Left cardiac atrium (tissue), 4 donors: ENCODE results near the gene AVP. TPM values are rescaled to one million over a fixed set of nuclear protein-coding genes. Genes with fewer than 3 reads are reported as not detected.

Experiments
- ATAC-seq, 2 donors: fragments of 200-7000 bp; cut with Tn5 transposase; one replicate each; pipeline ENCODE4 v1.9.1; 2020; ENCODE audit warnings: mild to moderate bottlenecking in 2 of 2, moderate library complexity in 2 of 2
- DNase-seq: peaks from one replicate; pipeline ENCODE4 v3.0.0-alpha.2; 2020
- intact Hi-C, 2 donors: fragments of 100-400 bp; cut with DNase I; formaldehyde crosslinking; loops; one replicate each; pipeline versions ENCODE4 v1.14.1 to v1.15.1; 2022 to 2023
- total RNA-seq, 2 donors: library from RNA; stranded (reverse); fragmentation: NEBNext Ultra II Directional; extraction: Animal tissue kit (Norgen Biotek cat#: 25700); gene quantifications; one replicate each; pipeline ENCODE4 v1.2.1, GENCODE V29; 2021
- donor health status: DM: no; HTN: yes; CAD: no.
- donor health status: DM: no; HTN: yes; CAD: no; lungs with severe emphysema.
- donor health status: DM: yes; HTN: yes; CAD: no.
- donor health status: Dilated cardiomyopathy.

AVP gene
- total RNA-seq, 2 donors from 2014 or later, result not detected

GRCh38 chr20:3111995-3112394 lies 27.5 kb upstream of the AVP start:
- intact Hi-C loops, result no loop called here
- no peak for DNase-seq
- no peak for ATAC-seq

- intact Hi-C loops, result no loop called here
- no peak for ATAC-seq
Observed at GRCh38 chr20:3111507-3111906, 27.0 kb upstream of the AVP start.

DNA sequence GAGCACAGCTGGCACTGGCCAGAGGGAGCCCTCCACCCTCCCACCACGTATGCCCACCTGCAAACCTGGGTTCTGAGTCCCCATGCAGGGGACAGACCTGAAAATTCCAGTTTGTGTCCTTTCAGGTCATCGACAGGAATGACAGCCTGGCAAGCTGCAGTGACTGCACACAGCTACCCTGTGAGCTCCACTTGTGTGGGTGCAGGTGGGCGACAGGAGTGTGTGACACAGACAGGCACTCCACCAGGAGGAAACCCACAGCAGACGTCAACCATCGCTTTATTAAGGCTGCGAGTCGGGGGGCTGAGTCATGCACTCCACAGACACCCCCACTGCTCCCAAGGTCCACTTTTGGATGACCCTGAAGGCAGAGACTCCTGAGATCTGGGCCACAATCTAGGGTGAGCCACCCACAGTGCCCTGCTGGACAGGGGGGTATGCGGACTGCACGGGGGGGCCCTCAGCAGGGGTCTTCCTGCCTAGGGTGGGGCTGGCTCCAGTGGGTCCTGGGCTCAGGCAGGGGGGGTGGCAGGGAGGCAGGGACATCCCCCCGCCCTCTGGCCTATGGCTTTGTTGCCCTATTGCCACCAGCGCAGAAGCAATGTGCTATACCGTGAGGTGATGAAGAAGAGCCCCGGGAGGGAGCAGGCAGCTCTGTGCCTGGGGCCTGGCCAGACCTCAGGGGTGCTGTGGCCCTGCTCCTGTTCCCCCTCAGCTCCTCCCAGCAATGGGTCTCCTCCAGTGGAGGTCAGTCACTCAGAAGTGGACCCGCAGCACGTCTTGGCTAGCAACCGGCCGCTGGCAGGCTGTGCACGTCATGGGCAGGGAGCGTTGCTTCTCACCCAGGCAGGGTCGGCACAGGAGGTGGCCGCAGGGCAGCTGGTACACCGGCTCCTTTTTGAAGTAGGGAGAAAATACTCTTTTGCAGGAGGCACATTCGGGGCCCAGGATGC lies 25.1 kb upstream of the AVP start:
- ATAC-seq (no peak), DNase-seq (no peak)
- intact Hi-C loops, result no loop called here

More at GRCh38 chr20:3111507-3111906, 27.0 kb upstream of the AVP start:
- DNase-seq, result no peak

DNA sequence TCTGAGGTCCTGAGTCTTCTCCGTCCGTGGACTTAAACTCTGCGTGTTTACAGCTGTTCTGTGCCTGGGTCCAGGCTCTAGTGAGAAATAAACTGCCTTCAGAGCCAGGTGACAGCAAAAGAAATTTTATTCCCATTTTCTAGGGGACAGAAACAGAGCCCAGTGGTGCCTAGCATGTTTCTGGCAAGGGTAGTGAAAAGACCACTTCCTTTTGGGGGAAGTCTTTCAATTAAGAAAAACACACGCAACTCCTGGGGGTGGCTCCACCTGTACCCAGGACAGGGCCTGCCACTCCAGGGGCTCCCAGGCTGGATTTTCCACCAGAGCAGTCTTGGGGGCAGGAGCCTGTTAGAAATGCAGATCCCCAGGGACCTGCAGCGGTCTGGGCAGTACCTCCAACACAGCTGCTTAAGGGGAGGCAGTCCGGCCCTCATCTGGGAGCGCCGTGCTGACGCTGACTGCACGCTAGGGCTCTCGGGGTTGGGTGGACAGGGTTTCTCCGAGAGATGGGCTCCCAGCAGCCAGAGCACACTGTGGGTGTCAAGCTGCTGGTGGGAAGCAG lies 23.0 kb upstream of the AVP start:
- DNase-seq (no peak), ATAC-seq (no peak)
- intact Hi-C loops, result no loop called here

GRCh38 chr20:3106658-3107463 lies 22.3 kb upstream of the AVP start:
- intact Hi-C loops, result no loop called here
- peak in 1 of 2 donors; percentile 28 for ATAC-seq
- no peak for DNase-seq

- DNase-seq (no peak), ATAC-seq (no peak)
- intact Hi-C loops, result no loop called here
Observed at GRCh38 chr20:3106185-3106584, 21.7 kb upstream of the AVP start.

DNA sequence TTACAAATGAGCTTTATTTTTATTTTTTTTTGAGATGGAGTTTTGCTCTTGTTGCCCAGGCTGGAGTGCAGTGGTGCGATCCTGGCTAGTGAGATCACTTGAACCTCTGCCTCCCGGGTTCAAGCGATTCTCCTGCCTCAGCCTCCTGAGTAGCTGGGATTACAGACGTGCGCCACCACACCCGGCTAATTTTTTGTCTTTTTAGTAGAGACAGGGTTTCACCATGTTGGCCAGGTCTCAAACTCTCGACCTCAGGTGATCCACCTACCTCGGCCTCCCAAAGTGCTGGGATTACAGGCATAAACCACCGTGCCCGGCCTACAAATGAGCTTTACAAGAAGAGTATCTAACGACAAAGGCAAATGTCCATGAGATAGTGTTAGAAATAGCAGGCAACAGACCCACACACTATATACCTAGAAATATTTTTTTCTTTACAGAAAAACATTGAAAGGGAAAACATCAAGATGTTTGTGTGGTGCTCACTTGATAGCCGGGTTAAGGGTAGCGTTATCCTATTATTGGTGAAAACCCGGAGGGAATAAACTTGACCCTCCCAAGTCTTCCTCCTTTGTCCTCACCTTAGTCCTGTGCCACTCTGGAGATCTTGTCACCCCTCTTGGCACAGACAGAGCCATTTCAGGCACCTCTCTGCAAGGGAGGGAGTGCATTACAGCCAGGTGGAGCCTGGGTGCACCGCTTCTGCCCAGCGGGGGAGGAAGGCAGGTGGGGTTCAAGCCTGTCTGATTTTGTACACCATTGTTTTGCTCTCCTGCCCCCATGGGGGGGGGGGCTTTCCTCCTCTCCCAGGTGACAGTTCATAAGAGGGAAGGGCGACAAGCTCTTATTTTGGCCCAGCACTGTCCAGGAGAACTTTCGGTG lies 21.0 kb upstream of the AVP start:
- ATAC-seq (no peak), DNase-seq (no peak)
- intact Hi-C loops, result no loop called here

DNA sequence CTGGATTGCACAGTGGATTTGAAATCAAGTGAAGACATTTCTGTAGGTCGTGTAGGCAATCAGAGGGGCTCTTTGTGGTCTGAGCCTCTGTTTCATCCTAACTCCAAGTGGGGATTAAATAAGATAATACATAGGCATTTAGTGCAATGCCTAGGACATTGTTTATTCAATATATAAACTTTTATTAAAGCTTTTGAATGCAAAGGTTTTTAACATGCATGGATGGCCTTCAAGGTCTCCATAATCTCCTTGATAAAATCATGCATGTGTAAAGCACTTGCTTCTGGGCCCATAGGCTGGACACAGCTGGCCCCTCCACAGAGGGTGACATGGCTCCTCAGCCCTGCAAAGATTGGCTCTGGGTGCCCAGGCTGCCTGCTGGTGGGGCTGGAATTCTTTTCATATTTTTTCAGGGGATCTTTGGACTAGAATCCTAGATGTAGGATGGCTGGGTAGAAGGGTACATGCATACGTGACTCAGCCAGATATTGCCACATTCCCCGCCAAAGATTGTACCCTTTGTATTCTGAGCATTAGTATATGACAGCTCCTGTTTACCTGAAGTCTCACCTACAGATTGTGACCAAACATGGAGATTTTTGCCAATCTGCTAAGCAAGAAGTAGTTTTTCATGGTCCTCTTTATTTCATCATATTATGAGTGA lies 19.0 kb upstream of the AVP start:
- ATAC-seq, result no peak
- intact Hi-C loops, result no loop called here
- DNase-seq, result no peak

GRCh38 chr20:3102575-3103368 lies 18.2 kb upstream of the AVP start:
- DNase-seq, result no peak
- intact Hi-C loops, result no loop called here
- no peak for ATAC-seq

- intact Hi-C loops, result no loop called here
- DNase-seq (no peak), ATAC-seq (no peak)
Observed at GRCh38 chr20:3101737-3102574, 17.4 kb upstream of the AVP start.

- no peak for ATAC-seq
- intact Hi-C loops, result no loop called here
- no peak for DNase-seq
Observed at GRCh38 chr20:3101251-3101650, 16.7 kb upstream of the AVP start.

DNA sequence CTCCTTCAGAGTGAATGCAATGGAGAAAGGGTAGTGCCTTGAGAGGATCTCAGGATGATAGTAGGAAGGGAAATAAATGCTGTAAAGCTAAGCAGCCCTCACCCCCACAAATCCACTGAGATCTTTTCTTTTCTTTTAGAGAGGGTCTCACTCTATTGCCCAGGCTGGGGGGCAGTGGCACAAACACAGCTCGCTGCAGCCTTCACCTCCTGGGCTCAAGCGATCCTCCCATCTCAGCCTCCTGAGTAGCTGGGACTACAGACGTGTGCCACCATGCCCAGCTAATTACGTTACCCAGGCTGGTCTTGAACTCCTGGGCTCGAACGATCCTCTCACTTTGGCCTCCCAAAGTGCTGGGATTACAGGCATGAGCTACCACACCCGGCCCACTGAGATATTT lies 16.0 kb upstream of the AVP start:
- DNase-seq, result no peak
- intact Hi-C loops, result no loop called here
- ATAC-seq, result no peak

DNA sequence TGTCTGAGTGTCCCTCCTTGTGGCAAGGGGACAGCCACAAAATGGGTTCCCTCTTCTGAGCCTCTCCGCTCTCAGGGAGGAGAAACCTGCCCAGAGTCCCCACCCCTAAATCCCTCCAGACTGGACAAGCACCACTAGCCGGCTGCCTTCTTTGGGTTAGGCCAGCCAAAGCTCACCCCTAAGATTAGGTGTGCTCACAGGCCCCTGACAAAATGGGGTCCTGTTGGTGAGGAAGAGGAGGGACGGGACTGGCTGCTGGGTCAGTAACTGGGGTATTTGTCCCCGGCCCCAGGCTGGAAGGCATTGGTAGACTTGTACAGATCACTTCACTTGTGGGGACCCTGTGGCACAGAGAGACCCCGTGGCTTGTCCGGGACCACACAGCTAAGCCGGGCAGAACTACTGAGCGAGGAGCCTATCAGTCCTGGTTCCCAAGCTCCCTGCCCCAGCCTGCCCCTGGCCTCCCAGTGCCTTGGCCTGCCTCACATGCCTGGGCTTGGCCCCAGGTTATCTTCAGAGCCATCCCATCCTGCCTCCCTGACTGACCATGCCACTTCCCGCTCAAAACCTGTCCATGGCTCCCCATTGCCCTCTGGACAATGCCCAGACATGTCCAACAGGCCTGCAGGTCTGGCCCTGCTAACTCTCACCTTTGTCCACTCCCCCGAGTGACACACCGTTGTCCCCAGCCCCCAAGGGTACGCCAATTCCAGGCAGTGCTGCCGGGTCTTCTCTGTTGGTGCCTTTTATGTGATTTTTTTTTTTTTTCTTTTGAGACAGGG lies 10.5 kb upstream of the AVP start:
- intact Hi-C loops, result no loop called here
- DNase-seq (no peak), ATAC-seq (no peak)

- ATAC-seq (no peak), DNase-seq (no peak)
- intact Hi-C loops, result no loop called here
Observed at GRCh38 chr20:3093861-3094361, 9.4 kb upstream of the AVP start.

DNA sequence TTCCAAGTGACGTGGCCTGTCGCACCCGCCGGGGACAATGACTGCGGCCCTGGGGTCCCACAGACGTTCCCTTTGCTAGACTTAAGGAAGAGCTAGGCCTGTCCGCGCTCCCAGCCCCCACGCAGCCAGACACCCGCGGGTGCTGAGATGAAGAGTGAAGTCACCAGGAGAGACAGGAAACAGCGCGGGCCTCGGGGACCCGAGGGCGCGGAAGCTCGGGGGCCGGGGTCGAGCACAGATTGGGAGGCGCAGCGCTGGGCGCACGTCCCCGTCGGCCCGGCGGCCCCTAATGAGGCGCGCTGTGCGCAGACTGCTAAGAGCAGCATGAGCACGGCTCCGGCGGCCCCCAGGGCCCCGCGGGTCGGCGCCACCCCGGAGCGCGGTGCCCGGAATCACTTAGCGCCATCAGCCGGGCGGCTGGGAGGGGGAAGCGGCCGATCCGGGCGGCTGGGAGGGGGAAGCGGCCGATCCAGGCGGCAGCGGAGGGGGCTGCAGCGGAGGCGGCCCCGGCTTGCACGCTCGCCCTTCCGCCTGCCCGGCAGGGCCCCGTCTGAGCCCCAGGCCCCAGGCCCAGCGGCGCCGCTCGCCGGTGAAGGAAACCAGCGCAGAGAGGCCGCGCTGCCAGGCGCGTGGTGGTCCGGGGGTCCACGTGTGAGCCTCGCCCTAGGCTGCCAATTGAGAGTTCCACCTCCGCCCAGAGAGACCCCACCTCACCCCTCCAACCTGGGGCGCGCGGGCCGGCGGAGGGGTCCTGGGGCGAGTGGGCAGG lies 8.3 kb upstream of the AVP start:
- ATAC-seq (peak; percentile 53 to 68), DNase-seq (peak; percentile 41)
- intact Hi-C loops, result no loop called here
